A549 (cell line): ENCODE measurements around the gene OPA1. TPM values are rescaled to one million over a fixed set of nuclear protein-coding genes. Genes with fewer than 3 reads are reported as not detected.

Experiments used
- ATAC-seq, 2 experiments: fragments of 200-7000 bp in 1 of 2; fragments of >200 bp in 1 of 2; cut with Nextera tagmentation in 1 of 2; cut with Tn5 transposase in 1 of 2; 3 replicates each; pipeline versions ENCODE4 v1.8.0 to v1.9.1; 2018 to 2020; ENCODE audit warnings: mild to moderate bottlenecking in 1 of 2, moderate library complexity in 1 of 2
- CTCF ChIA-PET: fragments of 300-600 bp; sonication (Branson Sonifier 250); formaldehyde crosslinking; extraction: SDS; loops from one replicate; lab custom pipeline; 2021; ENCODE audit warnings: antibody characterized with exemption, inconsistent platforms; lab: Yijun Ruan, JAX
- POLR2A ChIA-PET: fragments of 350-600 bp; formaldehyde crosslinking; extraction: SDS; loops from one replicate; lab custom pipeline; 2021; ENCODE audit warnings: antibody characterized with exemption, inconsistent platforms; lab: Yijun Ruan, JAX
- DNase-seq, 2 experiments: peaks; one replicate each; pipeline versions ENCODE4 v3.0.0 to v3.0.0-alpha.2; 2011 to 2016; ENCODE audit warnings: low read depth in 1 of 2, low spot score in 1 of 2
- FAIRE-seq: peaks from 2 replicates; lab custom pipeline; 2011; peaks lifted over from hg19 to GRCh38; lab: Jason Lieb, UNC
- H3K27ac ChIP-seq, 2 experiments: fragments of >200 bp; sonication (Bioruptor Twin); formaldehyde crosslinking; 3 replicates each; pipeline ENCODE4 v1.5.1; 2016 to 2017
- H3K4me1 ChIP-seq: fragments of >200 bp; sonication (Bioruptor Twin); formaldehyde crosslinking; 3 replicates; pipeline ENCODE4 v1.6.1; 2016
- H3K4me2 ChIP-seq: fragments of >200 bp; sonication (Bioruptor Twin); formaldehyde crosslinking; 3 replicates; pipeline ENCODE4 v1.6.1; 2016
- H3K4me3 ChIP-seq: fragments of >200 bp; sonication (Bioruptor Twin); formaldehyde crosslinking; 3 replicates; pipeline ENCODE4 v1.5.1; 2016
- H3K9me3 ChIP-seq: fragments of >200 bp; sonication (Bioruptor Twin); formaldehyde crosslinking; 3 replicates; pipeline ENCODE4 v1.6.1; 2016
- BHLHE40 ChIP-seq: IDR thresholded peaks from 2 replicates; pipeline ENCODE4 v1.6.1; 2012; ENCODE audit warnings: low read depth, low read length, inconsistent platforms
- CBX2 ChIP-seq: fragments of 200-600 bp; sonication (generic); IDR thresholded peaks from 2 replicates; pipeline ENCODE4 v1.6.1; 2016; ENCODE audit warnings: low read depth, mild to moderate bottlenecking, borderline replicate concordance
- CBX8 ChIP-seq: fragments of 200-600 bp; sonication (generic); IDR thresholded peaks from 2 replicates; pipeline ENCODE4 v1.6.1; 2016
- CEBPB ChIP-seq, 2 experiments: fragments of >200 bp in 1 of 2; sonication (Bioruptor Twin) in 1 of 2; formaldehyde crosslinking in 1 of 2; IDR thresholded peaks; 2 replicates each; pipeline ENCODE4 v1.6.1; 2012 to 2016
- CHD2 ChIP-seq: fragments of 150-350 bp; IDR thresholded peaks from 2 replicates; pipeline ENCODE4 v1.6.1; 2014; ENCODE audit warnings: low read length; ENCODE audit not compliant: partially characterized antibody
- CHD4 ChIP-seq: fragments of 200-600 bp; sonication (generic); IDR thresholded peaks from 2 replicates; pipeline ENCODE4 v1.6.1; 2016; ENCODE audit warnings: antibody characterized with exemption, mild to moderate bottlenecking, borderline replicate concordance
- EP300 ChIP-seq, 2 experiments: fragments of >200 bp; sonication (Bioruptor Twin); formaldehyde crosslinking; IDR thresholded peaks; 2 replicates in 1 of 2; 3 replicates in 1 of 2; pipeline ENCODE4 v1.6.1; 2016 to 2017
- FOSL2 ChIP-seq, 2 experiments: fragments of 450-650 bp in 1 of 2; fragments of >200 bp in 1 of 2; sonication (Bioruptor Twin) in 1 of 2; formaldehyde crosslinking; IDR thresholded peaks; 2 replicates each; pipeline versions ENCODE4 v1.5.0 to v1.6.1; 2016 to 2020; ENCODE audit warnings: mild to moderate bottlenecking in 1 of 2, moderate library complexity in 1 of 2
- HEYL ChIP-seq: fragments of 250-450 bp; sonication (Bioruptor Pico); IDR thresholded peaks from 2 replicates; pipeline ENCODE4 v1.8.0; 2021; ENCODE audit warnings: mild to moderate bottlenecking, moderate library complexity
- KDM5A ChIP-seq: fragments of 200-600 bp; sonication (generic); IDR thresholded peaks from 2 replicates; pipeline ENCODE4 v1.6.1; 2016; ENCODE audit warnings: antibody characterized with exemption, mild to moderate bottlenecking
- MAFK ChIP-seq: fragments of 450-650 bp; IDR thresholded peaks from 2 replicates; pipeline ENCODE4 v1.6.1; 2014; ENCODE audit not compliant: partially characterized antibody
- MAZ ChIP-seq: fragments of 150-350 bp; IDR thresholded peaks from 2 replicates; pipeline ENCODE4 v1.6.1; 2014; ENCODE audit warnings: antibody characterized with exemption, low read depth, low read length, borderline replicate concordance
- MYC ChIP-seq: IDR thresholded peaks from 2 replicates; pipeline ENCODE4 v1.6.1; 2012; ENCODE audit warnings: mild to moderate bottlenecking, inconsistent platforms, low read length, improper control_type of control experiment, borderline replicate concordance
- NPAS2 ChIP-seq: fragments of 250-450 bp; sonication (Bioruptor Pico); IDR thresholded peaks from 2 replicates; pipeline ENCODE4 v1.8.0; 2022; ENCODE audit warnings: mild to moderate bottlenecking, moderate library complexity, borderline replicate concordance
- PHF8 ChIP-seq: fragments of 200-600 bp; sonication (generic); IDR thresholded peaks from 2 replicates; pipeline ENCODE4 v1.6.1; 2016; ENCODE audit warnings: low read depth, mild to moderate bottlenecking, antibody characterized with exemption, moderate library complexity, borderline replicate concordance
- RAD21 ChIP-seq, 2 experiments: fragments of >200 bp in 1 of 2; sonication (Bioruptor Twin) in 1 of 2; formaldehyde crosslinking in 1 of 2; IDR thresholded peaks in 1 of 2; conservative IDR thresholded peaks in 1 of 2; 2 replicates in 1 of 2; 3 replicates in 1 of 2; pipeline ENCODE4 v1.6.1; 2012 to 2018; ENCODE audit warnings: inconsistent platforms in 1 of 2
- TP53 ChIP-seq: fragments of 250-450 bp; sonication (Bioruptor Pico); IDR thresholded peaks from 2 replicates; pipeline ENCODE4 v1.5.0; 2021; ENCODE audit warnings: mild to moderate bottlenecking, moderate library complexity
- ZFP36 ChIP-seq: fragments of 450-650 bp; IDR thresholded peaks from 2 replicates; pipeline ENCODE4 v1.6.1; 2014; ENCODE audit warnings: borderline replicate concordance; ENCODE audit not compliant: partially characterized antibody
- ZNF302 ChIP-seq: fragments of 250-450 bp; sonication (Bioruptor Pico); IDR thresholded peaks from 2 replicates; pipeline ENCODE4 v1.9.0; 2021; ENCODE audit warnings: inconsistent platforms, mild to moderate bottlenecking, moderate library complexity
- ZSCAN20 ChIP-seq: fragments of 250-450 bp; sonication (Bioruptor Pico); IDR thresholded peaks from 2 replicates; pipeline ENCODE4 v1.8.0; 2022; ENCODE audit warnings: mild to moderate bottlenecking, moderate library complexity
- WGBS: methylation state at CpG from one replicate; pipeline ENCODE4 v1.1.6; 2017; ENCODE audit errors: missing lambda C conversion rate; 5-methylcytosine and 5-hydroxymethylcytosine counted together
- polyA plus RNA-seq, 4 experiments: library from polyadenylated mRNA; depleted of rRNA in 3 of 4; stranded (reverse); fragments of >200 nt; fragmentation: RNase III in 1 of 4; extraction: RNeasy Plus Mini Kit Qiagen cat#74134 plus additional on column Dnase treatment in 1 of 4; gene quantifications; 2 replicates in 3 of 4; 3 replicates in 1 of 4; pipeline ENCODE4 v1.2.3, GENCODE V29; 2011 to 2017
- TF ChIP-seq, protein P1 (sequence below): fragments of 150-350 bp; IDR thresholded peaks from 2 replicates; pipeline ENCODE4 v1.6.1; 2014; ENCODE audit warnings: low read depth, mild to moderate bottlenecking, low read length
- TF ChIP-seq, protein P2 (sequence below): fragments of >200 bp; sonication (Bioruptor Twin); formaldehyde crosslinking; IDR thresholded peaks from 3 replicates; pipeline ENCODE4 v1.6.1; 2016
- TF ChIP-seq, protein P3 (sequence below): fragments of 250-450 bp; sonication (Bioruptor Pico); IDR thresholded peaks from 2 replicates; pipeline ENCODE4 v1.5.0; 2021; ENCODE audit warnings: mild to moderate bottlenecking, moderate library complexity, borderline replicate concordance

Gene OPA1
- polyA plus RNA-seq, 2 of the 4 experiments (the other 2 are of a cell fraction), result 31.7 to 54.4 TPM

DNA sequence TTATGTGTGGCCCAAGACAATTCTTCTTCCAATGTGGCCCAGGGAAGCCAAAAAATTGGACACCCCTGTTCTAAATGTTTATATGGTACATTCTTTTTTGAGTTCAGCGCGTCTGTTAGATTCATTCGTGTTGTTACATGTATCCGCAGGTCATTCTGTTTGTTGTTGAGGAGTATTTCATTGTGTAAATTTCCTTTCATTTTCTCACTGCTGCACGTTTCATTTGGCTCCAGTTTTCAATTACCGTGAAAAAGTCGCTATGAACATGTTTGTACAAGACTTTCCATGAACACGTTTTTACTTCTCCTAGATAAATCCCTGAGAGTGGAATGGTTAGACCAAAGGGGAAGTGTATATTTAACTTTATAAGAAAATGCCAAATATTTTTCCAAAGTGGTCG, 7.5 kb upstream of the OPA1 start:
- H3K4me3 ChIP-seq, result no peak overlapping the region
- no peak overlapping the region for H3K4me2 ChIP-seq
- FAIRE-seq (no peak), DNase-seq (no peak), ATAC-seq (no peak)
- POLR2A ChIA-PET, result no interaction called here
- no peaks in the 10 kb centered on the region for H3K4me1 ChIP-seq
- TF ChIP-seq BHLHE40, result no peak
- TF ChIP-seq CHD2, result no peak
- TF ChIP-seq KDM5A, result no peak
- TF ChIP-seq TP53 (CRISPR knock-in tag), result no peak
- no peak for TF ChIP-seq EP300 (IDR thresholded peaks at IDR 0.05)
- TF ChIP-seq, protein P1, sequence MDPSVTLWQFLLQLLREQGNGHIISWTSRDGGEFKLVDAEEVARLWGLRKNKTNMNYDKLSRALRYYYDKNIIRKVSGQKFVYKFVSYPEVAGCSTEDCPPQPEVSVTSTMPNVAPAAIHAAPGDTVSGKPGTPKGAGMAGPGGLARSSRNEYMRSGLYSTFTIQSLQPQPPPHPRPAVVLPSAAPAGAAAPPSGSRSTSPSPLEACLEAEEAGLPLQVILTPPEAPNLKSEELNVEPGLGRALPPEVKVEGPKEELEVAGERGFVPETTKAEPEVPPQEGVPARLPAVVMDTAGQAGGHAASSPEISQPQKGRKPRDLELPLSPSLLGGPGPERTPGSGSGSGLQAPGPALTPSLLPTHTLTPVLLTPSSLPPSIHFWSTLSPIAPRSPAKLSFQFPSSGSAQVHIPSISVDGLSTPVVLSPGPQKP, result no peak
- TF ChIP-seq ZFP36, result no peak
- TF ChIP-seq PHF8, result no peak
- no peak for TF ChIP-seq FOSL2 (IDR thresholded peaks at IDR 0.05)
- no peak for TF ChIP-seq FOSL2 (CRISPR knock-in tag; IDR thresholded peaks at IDR 0.05)
- TF ChIP-seq, protein P2, sequence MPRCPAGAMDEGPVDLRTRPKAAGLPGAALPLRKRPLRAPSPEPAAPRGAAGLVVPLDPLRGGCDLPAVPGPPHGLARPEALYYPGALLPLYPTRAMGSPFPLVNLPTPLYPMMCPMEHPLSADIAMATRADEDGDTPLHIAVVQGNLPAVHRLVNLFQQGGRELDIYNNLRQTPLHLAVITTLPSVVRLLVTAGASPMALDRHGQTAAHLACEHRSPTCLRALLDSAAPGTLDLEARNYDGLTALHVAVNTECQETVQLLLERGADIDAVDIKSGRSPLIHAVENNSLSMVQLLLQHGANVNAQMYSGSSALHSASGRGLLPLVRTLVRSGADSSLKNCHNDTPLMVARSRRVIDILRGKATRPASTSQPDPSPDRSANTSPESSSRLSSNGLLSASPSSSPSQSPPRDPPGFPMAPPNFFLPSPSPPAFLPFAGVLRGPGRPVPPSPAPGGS, result no peak
- TF ChIP-seq, protein P3, sequence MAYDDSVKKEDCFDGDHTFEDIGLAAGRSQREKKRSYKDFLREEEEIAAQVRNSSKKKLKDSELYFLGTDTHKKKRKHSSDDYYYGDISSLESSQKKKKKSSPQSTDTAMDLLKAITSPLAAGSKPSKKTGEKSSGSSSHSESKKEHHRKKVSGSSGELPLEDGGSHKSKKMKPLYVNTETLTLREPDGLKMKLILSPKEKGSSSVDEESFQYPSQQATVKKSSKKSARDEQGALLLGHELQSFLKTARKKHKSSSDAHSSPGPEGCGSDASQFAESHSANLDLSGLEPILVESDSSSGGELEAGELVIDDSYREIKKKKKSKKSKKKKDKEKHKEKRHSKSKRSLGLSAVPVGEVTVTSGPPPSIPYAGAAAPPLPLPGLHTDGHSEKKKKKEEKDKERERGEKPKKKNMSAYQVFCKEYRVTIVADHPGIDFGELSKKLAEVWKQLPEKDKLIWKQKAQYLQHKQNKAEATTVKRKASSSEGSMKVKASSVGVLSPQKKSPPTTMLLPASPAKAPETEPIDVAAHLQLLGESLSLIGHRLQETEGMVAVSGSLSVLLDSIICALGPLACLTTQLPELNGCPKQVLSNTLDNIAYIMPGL (CRISPR knock-in tag), result no peak
- TF ChIP-seq CBX8, result no peak
- TF ChIP-seq CHD4, result no peak
- no peak for TF ChIP-seq MYC
- no peak for TF ChIP-seq ZSCAN20 (CRISPR knock-in tag)
- TF ChIP-seq MAZ, result no peak
- CTCF ChIA-PET, result no interaction called here
- no peak overlapping the region for H3K27ac ChIP-seq
- H3K9me3 ChIP-seq, result no peaks in the 10 kb centered on the region
- WGBS, result 66% methylated on average over 9 of the region's 9 CpGs

DNA sequence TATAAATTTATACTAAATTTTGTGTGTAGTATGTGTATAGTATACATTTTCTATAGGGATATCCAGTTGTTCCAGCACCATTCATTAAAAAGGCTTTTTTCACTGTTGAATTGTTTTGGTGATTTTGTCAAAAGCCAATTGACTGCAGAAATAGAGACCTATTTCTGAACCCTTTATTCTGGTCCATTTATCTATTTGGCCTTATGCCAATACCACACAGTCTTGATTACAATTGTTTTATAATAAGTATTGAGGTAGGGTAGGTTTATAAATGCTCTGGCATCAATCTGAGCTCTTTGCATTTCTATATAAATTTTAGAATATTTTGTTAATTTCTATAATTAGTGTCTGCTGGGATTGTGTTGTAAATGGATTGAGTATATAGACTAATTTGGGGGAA, 6.5 kb upstream of the OPA1 start:
- CTCF ChIA-PET, result no interaction called here

DNA sequence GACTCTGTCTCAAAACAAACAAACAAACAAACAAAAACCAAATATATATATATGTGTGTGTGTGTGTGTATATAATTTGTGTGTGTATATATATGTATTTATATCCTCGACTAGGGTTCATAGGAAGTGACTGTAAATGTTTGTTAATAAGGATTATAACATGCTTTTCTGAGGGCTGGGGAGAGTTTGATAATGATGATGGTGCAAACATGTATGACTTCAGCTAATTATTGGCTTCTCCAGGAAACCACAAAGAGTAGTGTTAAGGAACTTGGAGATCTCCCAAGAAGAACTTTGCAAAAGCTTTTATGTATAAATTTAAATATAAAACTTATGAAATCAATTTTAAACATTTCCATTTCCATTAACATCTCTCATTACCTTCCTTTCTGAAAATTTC, 3.9 kb upstream of the OPA1 start:
- Histone ChIP-seq H3K4me2 (no peak overlapping the region), H3K27ac (no peak overlapping the region), H3K4me1 (0 out of 3 replicates have a peak, but pooled peaks cover 3% of the 10 kb centered on the region), H3K9me3 (no peaks in the 10 kb centered on the region), H3K4me3 (no peak overlapping the region)
- CTCF ChIA-PET, result interaction anchor here (0.6 kb wide), 1 partner anchor 16 kb away, joined by 3 read pairs; no protein-coding TSS in a partner anchor
- POLR2A ChIA-PET, result no interaction called here
- ATAC-seq (no peak), FAIRE-seq (no peak), DNase-seq (no peak)
- WGBS, result 11% methylated on average over 1 of the region's 1 CpG
- TF ChIP-seq CBX2 (no peak), CBX8 (no peak), CHD4 (no peak), NPAS2 (no peak), ZNF302 (CRISPR knock-in tag) (no peak), HEYL (CRISPR knock-in tag) (no peak), MAFK (no peak), PHF8 (no peak), RAD21 (conservative IDR thresholded peaks at IDR 0.05 in 1 of 2, IDR thresholded peaks at IDR 0.05 in 1 of 2) (no peak), TP53 (CRISPR knock-in tag) (no peak), CEBPB (IDR thresholded peaks at IDR 0.05) (no peak)
- TF ChIP-seq, protein P2, result no peak
- TF ChIP-seq, protein P3 (CRISPR knock-in tag), result no peak

More for the DNA sequence above, 6.5 kb upstream of the OPA1 start:
- H3K27ac ChIP-seq, result no peak overlapping the region
- TF ChIP-seq HEYL (CRISPR knock-in tag), result no peak
- TF ChIP-seq CEBPB (IDR thresholded peaks at IDR 0.05), result no peak
- no peak for TF ChIP-seq RAD21 (conservative IDR thresholded peaks at IDR 0.05 in 1 of 2, IDR thresholded peaks at IDR 0.05 in 1 of 2)
- TF ChIP-seq, all 56 proteins: peak for 0
- DNase-seq, result no peak
- Histone ChIP-seq H3K4me2 (no peak overlapping the region), H3K4me1 (no peaks in the 10 kb centered on the region), H3K9me3 (no peaks in the 10 kb centered on the region), H3K4me3 (no peak overlapping the region)
- POLR2A ChIA-PET, result no interaction called here
- FAIRE-seq, result no peak
- no peak for ATAC-seq
